GM18909 (cell line): ENCODE measurements around the gene GSE1.

Source experiments
- ATAC-seq: cut with Tn5 transposase; IDR thresholded peaks from one replicate; pipeline ENCODE4 v1.9.1; 2021; ENCODE audit warnings: mild to moderate bottlenecking; ENCODE audit not compliant: unreplicated experiment, poor library complexity

Gene GSE1

DNA sequence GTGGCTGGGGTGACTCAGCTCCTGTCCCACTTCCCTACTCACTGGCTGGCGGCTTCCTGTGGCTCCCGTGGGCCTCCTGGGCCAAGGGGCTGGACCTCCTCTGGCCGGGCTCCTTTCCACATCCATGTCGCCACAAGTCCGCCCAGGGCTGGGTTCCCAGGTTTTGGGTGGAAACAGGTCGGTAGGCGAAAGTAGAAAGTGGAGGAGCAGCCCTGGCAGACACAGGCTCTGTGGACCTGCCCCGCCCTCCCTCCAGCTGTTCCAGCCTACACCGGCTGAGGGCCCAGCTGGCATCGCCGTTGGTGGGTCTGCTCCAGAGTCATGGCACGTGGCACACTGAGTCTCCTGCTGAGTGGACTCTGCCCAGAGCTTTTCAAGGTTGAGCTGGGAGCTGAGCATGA is 28.7 kb downstream of the GSE1 start:
- no peak for ATAC-seq

DNA sequence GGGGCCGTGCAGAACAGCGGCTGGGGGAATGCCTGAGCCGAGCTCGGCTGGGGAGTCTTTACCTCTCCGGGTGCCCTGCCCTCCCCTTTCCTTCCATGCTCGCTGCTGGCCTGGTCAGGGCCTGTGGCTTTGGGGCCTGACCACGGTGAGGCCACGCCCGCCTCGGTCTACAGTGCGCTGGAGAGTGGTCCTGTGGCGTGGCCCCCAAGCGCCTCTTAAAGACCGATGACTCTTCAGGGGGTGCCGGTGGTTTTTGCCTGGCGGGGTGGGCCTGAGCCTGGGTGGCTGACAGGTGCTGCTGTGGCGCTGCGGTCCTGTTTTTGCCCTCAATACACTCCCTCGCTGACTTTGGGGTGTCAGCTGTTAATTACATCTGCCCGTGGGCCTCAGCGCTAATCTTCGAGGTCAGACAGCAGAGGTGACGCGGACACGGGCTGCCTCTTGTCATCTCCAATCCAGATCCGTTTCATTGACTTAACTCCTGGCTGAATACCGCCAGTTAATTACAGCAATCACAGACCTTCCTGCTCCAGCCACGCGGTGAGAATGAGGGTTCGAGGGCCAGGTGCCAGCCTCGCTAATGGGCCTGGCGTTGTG is 29.7 kb downstream of the GSE1 start:
- ATAC-seq, result no peak

DNA sequence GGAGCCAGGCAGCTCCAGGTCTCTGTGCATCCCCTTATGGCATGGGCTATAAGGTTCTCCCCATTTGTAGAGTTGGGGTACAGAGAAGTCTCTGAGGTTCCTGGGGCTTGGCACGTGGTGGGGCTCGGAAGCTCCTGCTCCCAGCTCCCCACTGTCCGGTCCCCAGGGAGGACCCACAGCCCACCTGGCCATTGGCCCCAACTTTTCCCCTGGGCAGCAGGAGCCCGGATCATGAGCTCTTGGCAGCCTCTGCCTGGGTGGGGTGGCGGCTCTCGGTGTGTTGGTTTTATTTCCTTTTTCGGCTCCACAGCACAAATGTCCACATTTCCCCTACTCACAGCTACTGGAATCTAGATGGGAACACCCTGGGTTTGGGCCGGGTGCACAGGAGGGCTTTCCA is 30.5 kb downstream of the GSE1 start:
- ATAC-seq, result no peak

- no peak for ATAC-seq
Observed at GRCh38 chr16:85644093-85644712, 31.1 kb downstream of the GSE1 start.

GRCh38 chr16:85645021-85645589 is 32.0 kb downstream of the GSE1 start:
- no peak for ATAC-seq

GRCh38 chr16:85646358-85646907 is 33.3 kb downstream of the GSE1 start:
- no peak for ATAC-seq

DNA sequence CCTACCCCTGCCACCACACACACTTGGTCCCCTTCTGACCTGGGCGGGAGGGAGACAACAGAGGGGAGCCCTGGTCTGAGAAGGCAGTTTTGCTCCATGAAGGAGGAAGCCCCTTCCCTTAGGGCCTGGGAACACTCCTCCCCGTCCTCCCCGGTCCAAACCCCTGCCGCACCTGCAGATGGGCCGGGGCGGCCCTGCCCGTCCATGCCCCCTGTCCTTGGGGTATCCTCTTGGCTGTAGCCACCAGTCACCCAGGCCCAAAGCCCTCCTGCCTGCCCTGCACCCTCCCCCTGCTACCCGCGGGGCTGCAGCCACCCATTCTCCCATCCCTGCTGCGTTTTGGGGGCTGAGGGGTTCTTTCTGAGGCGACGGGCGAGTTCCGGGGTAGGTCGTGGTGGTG is 33.9 kb downstream of the GSE1 start:
- no peak for ATAC-seq

DNA sequence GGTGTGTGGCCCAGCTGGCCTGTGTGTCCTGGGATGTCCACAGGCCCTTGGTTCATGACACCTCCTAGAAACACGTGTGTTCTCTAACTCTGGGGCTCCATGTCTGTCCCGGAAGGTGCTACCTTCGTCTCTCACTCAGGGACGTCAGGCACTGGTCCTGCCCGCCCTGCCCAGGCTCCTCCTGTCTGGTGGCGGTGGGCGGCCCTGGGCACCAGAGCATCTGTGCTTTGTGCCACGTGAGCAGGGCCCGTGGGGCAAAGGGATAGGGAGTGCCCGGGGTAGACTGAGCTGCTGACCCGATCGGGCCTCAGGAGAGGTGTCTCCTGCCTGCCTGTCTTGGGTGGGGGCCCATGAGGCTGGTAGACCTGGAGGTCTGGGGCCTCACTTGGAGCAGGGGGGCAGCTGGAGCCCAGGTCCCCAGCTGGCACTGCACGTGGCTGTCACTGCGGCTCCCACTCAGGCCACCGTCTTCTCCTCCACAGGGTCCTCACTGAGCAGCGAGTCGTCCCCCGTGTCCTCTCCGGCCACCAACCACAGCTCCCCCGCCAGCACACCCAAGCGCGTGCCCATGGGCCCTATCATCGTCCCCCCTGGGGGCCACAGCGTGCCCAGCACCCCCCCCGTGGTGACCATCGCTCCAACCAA is 35.1 kb downstream of the GSE1 start:
- ATAC-seq, result no peak

- ATAC-seq, result no peak
Observed at GRCh38 chr16:85648805-85649204, 35.7 kb downstream of the GSE1 start.

- no peak for ATAC-seq
Observed at GRCh38 chr16:85649411-85650134, 36.5 kb downstream of the GSE1 start.

- ATAC-seq, result no peak
Observed at GRCh38 chr16:85650135-85650843, 37.2 kb downstream of the GSE1 start.

DNA sequence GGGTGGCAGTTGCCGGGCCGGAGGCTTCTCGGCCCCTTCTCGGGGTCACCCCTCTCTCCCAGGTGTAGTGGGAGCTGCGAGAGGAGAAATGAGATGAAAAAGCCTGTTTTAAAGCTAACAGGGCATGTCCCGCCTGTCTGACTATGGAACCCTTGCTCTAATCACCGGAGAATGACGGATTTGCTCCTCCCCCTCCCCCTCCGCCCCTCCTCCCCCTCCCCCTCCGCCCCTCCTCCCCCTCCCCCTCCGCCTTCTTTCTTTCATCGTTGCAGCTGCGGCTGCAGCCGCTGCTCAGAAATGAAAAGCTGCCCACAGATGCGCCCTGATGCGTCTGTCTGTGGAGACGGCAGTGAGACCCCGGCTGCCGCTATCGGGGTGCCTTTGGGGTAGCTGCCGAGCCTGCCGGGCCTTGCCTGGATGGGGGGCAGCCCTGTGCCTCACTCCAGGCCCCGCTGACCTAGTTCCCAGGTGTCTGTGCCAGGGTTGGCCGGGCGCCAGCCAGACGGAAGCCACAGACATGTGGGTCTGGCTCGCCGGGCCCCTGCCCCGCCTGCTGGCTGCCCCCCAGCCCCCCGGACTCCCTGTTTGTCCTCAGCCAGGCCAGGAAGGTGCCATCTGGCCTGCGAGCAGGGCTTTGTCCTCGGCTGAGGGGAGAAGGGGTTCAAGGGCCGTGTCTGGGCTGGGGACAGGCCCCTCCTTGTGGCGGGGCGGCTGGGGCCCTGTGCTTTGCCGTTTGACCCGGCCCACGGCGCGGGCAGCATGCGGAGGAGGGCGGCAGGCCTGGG is 37.9 kb downstream of the GSE1 start:
- no peak for ATAC-seq

- ATAC-seq, result no peak
Observed at GRCh38 chr16:85651629-85652430, 38.7 kb downstream of the GSE1 start.

GRCh38 chr16:85652431-85653221 is 39.5 kb downstream of the GSE1 start:
- ATAC-seq, result no peak

DNA sequence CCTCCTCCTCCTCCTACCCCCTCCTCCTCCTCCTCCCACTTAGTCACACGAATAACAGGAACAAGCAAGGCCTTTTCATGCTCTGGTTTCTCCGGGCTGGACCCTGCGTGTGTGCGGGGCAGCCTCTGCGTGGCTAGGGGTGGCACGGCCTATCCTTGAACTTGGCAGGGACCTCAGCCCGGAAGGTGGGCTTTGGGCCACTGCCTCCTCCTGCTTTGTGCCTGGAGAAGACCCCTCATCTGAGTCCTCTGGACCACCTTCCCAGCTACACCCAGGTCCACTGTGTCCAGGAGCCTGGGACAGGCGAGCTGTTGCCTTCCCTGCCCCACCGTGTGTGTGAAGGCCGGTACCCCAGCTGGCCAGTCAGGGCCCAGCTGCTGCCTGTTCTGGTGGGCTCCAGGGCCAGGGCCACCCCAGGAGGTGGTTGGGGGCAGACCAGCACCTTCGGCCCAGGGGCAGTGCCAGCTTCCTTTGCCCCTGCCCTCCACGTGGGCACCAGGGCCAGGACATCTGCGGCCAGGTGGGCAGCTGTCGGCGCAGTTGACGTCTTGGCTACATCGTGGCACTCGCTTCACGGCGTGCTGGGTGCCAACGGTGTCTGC is 40.3 kb downstream of the GSE1 start:
- ATAC-seq, result no peak

DNA sequence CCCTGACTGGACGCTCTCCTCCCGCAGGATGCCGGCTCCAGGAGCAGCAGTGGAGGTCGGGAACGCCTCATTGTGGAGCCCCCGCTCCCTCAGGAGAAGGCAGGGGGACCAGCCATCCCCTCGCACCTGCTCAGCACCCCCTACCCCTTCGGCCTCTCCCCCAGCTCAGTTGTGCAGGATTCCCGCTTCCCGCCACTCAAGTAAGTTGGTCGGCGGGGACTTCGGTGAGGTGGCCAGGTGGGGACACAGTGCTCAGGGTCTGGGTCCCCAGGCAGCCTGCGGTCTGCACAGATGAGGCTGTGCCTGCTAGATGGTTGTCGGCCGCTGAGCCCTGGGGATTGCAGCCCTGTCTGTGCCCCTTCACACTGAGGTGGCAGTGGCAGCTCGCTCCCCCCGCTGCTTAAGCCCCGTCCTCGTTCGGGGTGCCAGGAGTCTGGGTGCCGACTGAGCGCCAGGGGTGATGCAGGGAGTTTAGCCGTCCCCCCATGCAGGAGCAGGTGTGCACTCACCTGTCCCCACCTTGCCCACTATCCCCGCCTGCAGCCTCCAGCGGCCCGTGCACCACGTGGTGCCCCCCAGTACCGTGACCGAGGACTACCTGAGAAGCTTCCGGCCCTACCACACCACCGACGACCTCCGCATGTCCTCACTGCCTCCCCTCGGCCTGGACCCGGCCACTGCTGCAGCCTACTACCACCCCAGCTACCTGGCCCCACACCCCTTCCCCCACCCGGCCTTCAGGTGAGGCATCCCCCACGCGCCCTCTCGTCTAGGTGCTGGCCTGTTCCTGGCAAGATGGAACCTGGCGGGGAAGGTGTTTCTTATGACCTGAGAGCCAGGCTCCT is 41.4 kb downstream of the GSE1 start:
- no peak for ATAC-seq
